A549 (cell line): ENCODE results near the gene MAN1C1.

ENCODE experiments used
- CTCF ChIP-seq: fragments of >200 bp; sonication (Bioruptor Twin); formaldehyde crosslinking; IDR thresholded peaks from 3 replicates; pipeline ENCODE4 v1.5.1; 2016
- SREBF2 ChIP-seq: fragments of 450-650 bp; IDR thresholded peaks from 2 replicates; pipeline ENCODE4 v1.6.1; 2014; ENCODE audit warnings: mild to moderate bottlenecking, moderate library complexity

- TF ChIP-seq CTCF (peak; percentile 32; the same call in 1 of the 3 replicates), SREBF2 (no peak)
These were observed 181.3 kb downstream of the MAN1C1 start for GRCh38 chr1:25797939-25798338.
